NCI-H146 treated with DMSO at 0.1 percent for 48 hours (cell line): ENCODE results near the gene CCL14.
"Not testable (repeated sequence)": the region's sequence is repeated elsewhere in the genome, so short reads cannot be mapped to it uniquely, and the experiment has no call there.

Source experiments
- DNase-seq: peaks from one replicate; lab custom pipeline; 2025; ENCODE audit not compliant: unreplicated experiment; lab: John Stamatoyannopoulos, UW

CCL14 gene

DNA sequence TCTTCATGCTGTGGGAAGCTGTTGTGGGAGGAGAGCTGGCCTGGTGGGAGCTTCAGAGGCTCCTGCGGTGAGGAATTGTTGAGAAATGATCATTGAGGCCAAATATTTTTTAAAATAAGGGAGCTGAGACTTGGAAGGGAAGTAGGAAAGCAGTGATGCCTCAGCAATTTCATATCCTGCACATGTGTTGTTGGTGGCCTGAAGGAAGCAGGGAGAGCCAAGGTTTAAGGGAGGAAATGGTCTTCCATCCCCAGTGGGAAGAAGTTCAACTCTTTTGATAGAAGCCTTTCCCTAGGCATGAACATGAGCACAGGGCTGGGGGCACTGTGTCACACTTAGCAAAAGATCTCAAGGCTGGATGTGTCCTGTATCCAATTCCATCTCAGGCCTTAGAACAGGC is at the start of gene CCL14:
Gene CCL14, minus strand, starts transcription at position 87 of the 400 bp plus-strand sequence. Its CDS starts 80 bp downstream, at position 7.
- DNase-seq: no peak

DNA sequence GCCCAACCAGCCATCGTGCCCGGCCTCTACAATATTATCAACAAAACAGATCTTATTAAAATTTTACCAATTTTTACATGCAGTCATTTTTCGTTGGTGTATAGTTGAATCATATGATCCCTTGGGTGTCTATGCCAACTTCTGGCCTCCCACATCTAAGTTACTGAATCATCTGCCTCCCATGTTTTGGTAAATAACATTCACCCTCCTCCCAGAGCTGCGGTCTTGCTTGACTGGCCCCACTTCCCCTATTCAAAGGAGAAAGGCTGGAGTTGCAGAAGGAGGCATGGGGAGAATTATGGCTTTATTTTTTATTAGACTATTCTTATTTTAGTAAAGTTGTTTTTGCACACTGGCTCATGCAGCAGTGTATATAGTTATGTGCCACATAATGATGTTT is 49.7 kb upstream of the CCL14 start:
- DNase-seq: no peak

DNA sequence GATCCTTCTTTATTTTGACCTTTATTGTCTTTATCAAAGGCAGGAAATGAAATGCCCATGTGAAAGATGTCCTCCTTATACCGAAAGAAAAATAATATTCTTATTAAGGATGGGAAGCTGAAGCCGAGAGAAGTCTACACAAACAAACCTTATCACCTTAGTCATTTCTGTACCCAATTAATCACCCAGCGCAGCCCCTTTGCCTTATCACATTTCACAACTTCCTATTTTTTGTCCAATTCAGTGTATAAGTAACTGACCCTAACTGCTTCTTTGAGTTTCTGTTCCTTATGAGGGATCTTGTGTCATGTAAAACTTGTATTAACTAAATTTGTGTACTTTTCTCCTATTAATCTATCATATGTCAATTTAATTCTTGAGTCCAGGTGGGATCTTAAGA is 47.6 kb upstream of the CCL14 start:
- DNase-seq: no peak

DNA sequence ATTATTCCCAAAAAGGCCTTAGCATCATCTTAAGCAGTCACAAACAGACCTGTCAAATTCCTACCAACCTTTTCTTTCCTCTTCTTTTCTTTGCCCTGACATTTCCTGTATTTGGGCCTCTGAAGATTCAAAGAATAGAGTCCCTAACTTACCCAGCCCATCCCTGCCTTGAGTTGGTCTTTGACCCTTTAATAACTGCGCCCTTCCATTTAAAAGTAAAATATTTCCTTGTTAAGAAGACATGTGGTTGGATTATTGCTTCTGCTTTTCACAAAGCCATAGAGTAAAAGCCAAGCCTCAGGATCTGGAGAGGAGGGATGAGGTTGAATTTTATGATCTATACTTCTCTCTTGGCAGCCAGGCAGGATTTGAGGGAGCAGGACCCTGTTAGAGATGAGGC is 44.4 kb upstream of the CCL14 start:
- no peak for DNase-seq

DNA sequence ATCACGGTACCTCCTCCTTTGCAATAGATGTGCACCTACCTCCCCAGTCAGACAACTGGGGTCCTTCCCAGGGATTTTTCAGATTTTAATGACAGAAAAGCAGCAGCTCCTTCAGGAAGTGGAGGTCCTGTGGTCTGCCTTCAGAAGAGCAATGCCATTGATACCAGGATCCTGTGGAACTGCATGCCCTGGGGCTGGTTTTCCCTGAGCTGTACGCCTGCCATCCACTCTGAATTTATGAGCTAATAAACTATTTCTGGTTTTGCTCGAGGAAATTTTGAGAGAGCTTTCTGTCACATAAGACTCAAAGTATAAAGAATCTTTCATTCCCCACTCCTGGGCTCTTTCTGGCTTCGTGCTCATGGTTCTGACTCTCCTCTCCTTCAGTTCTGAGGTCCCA is 41.2 kb upstream of the CCL14 start:
- no peak for DNase-seq

DNA sequence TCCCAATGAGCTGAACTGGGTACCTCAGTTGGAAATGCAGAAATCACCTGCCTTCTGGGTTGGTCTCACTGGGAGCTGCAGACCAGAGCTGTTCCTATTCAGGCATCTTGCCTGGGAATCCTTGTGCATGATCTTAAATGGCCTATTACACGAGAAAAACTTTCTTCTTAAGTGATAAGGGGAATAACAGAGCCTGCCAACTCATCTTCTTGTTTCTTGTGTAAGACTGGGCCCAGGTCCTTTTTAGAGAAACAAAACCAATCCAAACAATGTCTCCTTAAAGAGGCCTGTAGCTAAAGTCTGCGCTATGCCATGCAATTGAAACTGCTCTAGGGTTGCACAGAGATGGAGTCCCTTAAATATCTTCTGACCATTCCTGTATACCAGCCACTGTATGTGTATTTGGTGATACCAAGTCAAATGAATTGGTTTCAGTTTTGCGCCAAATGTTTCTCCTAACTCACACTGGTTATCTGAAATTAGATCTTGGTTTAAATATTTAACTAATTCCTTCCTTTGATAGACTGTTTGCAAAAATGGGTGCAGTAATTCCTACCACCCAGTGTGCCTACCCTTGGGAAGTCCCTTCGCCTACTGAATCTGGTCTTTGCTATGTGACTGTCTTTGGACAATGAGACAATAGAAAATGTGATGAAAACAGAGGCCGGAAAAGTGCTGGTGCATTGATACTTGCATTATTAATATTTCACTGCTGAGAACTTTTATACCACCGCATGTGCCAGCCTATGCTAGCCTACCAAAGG is 37.8 kb upstream of the CCL14 start:
- no peak for DNase-seq

DNA sequence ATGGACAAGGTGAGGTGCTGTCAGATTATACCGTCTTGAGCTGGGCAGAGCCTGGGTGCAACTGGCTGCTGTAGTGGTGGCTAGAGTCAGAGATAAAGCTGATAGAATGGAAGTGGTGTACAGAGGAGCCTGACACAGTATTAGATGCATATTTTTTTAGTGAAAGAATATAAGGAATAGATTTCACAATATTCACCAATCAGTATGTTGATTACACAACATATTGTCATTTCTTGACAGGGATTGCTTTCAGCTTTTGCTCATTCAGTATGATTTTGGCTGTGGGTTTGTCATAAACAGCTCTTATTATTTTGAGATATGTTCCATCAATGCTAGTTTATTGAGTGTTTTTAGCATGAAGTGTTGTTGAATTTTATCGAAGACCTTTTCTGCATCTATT is 32.9 kb upstream of the CCL14 start:
- no peak for DNase-seq

DNA sequence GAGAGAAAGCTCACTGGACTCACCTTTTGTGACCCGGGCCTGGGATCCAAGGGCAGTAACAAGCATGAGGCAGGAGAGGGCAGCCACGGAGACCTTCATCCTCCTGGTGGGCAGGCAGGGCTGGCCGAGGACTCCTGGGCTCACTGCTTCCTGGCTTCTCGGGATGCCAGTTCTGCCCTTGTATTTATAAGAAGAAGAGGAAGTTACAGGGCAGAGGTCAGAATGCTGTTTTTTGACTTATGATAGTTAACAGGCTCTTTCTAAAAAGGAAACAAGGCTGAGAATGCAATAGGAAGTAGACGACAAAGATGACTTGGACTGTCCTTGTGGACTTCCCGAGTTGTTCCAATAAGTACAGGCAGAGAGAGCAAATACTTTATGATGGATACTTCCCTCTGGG is 31.3 kb upstream of the CCL14 start, which contains the start of gene CCL23:
Gene CCL23, minus strand, starts transcription at position 174 of the 400 bp plus-strand sequence. Its CDS starts 75 bp downstream, at position 99.
- no peak for DNase-seq

DNA sequence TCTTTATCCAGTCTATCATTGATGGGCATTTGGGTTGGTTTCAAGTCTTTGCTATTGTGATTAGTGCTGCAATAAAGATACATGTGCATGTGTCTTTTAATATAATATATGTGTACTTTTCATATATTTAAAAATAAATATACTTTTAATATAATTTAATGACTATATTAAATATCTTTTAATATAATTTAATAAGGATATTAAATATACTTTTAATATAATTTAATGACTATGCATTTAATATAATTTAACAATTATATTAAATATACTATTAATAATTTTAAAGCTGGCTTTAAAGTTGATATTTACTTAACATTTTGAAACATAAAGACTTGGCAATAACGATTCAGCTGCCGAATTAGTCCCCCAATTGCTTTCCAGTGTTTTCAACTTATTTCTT is 30.0 kb upstream of the CCL14 start:
- no peak for DNase-seq

DNA sequence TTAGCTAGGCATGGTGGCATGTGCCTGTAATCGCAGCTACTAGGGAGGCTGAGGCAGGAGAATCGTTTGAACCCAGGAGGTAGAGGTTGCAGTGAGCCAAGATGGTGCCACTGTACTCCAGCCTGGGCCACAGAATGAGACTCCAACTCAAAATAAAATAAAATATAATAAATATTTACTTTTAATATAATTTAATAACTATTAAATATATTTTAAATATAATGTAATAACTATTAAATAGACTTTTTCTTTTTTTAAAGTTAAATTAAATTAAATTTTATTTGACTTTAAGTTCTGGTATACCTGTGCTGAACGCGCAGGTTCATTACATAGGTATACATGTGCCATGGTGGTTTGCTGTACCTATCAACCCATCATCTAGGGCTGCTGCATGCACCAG is 29.4 kb upstream of the CCL14 start:
- not testable (repeated sequence) for DNase-seq

DNA sequence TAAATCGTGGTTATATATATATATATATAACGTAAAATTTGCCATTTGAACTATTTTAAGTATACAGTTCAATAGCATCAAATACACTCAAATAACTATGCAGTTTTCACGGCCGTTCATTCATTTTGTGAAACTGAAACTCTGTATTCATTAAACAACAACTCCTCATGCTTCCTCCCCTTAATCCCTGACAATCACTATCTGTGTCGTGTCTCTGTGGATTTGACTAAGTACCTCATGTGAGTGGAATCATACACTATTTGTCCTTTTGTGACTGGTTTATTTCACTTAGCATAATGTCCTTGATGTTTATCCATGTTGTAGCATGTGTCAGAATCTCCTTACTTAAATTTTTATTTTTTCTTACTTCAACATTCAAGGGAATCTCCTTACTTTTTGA is 28.4 kb upstream of the CCL14 start:
- DNase-seq: no peak

DNA sequence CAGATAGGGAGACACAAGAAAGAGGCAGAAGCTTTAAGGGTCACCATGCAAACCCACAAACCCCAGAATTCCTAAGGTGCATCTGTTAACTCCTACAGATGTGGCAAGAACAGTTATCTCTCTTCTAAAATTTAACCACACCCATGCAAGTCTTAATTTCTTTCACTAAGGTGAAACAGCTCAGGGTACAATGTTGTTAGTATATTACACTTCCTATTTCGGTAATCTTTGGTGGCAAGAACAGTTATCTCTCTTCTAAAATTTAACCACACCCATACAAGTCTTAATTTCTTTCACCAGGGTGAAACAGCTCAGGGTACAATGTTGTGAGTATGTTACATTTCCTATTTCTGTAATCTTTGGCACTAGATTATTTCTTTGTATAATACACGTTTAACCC is 24.7 kb upstream of the CCL14 start:
- DNase-seq: no peak

DNA sequence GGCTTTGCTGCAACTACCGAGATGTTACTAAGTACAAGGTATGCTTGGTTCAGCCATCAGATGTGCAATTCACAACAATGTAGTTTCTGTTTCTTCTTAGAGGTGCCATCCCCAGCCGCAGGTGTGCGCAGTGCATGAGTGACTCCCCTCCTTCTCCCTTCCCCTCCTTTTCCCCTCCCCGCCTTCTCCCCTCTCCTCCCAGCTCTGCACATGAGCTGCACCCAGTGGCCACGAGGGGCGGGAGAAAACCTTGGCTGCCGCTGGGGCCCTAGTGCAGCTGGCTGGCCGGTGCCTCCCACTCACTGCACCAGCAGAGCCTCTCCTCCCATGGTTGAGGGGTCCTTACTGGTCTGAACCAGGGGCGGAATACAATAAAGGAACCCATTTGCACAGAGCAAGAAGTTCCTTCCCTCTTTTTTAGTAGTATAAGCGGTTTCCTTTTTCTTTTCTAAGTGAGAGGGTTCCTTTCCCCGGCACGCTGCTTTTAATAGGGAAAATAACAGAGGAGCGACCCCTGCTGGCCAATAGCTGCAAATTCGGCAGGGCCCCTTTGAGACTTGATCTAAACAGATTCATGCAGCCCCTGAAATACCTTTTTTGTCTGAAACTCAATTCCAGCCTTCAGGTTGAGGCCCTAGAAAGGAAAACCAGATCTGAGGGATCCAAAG is 22.6 kb upstream of the CCL14 start:
- no peak for DNase-seq

DNA sequence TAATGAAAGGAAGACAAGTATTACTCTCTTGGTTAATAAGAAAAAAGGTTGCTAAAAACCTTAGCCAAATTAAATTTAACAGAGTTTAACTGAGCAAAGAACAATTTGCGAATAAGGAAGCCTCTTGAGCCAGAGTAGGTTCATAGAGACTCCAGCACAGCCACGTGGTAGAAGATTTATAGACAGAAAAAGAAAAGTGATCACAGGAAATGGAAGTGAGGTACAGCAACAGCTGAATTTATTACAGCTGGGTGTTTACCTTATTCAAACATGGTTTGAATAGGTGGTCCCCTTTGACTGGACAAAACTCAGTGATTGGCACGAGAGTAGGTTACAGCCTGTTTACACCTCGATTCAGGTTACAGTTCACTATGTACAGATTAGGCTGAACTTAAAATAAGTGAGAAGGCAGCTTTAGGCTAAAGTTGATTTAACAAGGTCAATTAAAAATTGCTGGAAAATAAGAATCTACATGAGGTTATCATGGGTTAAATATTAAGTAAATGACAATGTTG is 18.1 kb upstream of the CCL14 start:
- DNase-seq: no peak

DNA sequence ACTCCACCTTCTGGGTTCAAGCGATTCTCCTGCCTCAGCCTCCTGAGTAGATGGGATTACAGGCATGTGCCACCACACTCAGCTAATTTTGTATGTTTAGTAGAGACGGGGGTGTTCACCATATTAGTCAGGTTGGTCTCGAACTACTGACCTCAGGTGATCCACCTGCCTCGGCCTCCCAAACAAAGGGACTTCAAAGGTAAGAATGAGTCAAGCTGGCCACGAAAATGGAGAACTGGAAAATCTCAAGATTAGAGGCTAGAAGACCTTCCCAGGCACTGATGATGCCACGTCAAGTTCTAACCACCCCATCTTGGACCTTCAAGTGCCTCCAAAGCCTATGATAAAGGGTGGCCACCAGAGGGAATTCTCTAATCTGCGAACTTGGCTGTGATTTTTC is 16.1 kb upstream of the CCL14 start:
- no peak for DNase-seq

DNA sequence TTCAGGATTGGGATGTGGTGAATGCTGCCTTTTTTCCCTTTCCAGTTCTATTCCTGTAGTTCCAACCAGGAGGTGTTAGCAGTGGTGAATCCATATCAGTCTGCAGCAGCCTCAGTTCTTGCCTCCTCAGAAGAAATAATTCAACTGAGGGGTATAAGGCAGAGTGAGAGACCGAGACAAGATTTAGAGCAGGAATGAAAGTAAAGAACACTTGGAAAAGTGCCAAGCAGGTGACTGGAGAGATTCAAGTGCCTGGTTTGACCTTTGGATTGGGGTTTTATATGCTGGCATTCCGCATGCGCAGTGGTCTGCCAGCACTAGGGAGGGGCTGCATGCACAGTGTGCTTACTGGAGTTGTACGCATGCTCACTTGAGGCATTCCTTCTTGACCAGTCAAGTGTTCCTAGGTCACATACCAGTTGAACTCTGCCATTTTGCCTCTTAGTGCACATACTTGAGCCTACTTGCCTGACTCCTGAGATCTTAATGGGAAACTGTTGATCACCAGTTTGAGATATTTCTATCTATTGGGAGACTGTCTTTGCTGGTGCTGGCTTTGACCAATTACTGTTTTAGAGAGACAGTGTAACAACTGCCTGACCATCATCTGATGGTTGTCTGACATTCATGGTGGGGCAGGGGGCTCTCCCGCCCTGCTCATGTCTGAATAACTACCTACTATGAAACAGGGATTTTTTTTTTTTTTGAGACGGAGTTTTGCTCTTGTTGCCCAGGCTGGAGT is 15.5 kb upstream of the CCL14 start:
- DNase-seq: no peak

DNA sequence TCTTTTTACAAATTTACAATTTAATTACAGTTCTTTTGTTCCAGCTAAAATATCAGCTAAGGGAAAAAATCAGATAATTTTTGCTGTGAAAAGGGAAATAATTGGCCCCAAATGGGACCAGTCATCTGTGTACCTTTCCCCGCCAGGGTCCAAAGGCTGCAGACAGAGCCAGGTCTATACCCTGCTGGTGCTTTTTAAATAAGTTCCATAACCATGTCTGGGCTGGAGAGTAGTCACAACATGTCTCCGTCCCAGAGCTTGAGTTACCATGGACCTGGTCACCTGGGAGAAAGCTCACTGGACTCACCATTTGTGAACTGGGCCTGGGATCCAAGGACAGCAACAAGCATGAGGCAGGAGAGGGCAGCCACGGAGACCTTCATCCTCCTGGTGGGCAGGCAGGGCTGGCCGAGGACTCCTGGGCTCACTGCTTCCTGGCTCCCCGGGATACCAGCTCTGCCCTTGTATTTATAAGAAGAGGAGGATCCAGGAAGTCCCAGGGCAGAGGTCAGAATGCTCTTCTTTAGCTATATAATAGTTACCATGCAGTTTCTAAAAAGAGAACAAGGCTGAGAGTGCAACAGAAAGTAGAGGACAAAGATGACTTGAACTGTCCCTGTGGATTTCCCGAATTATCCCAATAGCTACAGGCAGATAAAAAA is 14.7 kb upstream of the CCL14 start, which contains the start of gene CCL15:
Gene CCL15, minus strand, starts transcription at position 444 of the 662 bp plus-strand sequence. Its CDS starts 61 bp downstream, at position 383.
- no peak for DNase-seq

DNA sequence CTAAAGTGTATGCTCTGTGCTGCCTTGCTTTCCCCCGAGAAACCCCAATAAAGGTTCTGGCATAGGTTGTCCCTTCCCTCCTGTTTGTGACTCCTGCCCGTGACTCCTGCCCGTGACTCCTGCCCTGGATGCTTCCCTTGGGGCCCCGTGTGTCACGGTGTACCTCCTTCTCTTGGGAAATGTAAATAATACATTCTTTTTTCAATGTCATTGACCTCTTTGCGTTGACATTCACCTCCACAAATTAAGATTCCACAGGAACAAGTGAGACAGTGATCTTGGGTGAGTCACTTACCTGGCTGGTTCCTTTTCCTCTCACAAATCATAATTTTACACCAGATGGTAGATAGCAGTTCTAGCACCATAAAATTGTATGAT is 14.2 kb upstream of the CCL14 start:
- no peak for DNase-seq

DNA sequence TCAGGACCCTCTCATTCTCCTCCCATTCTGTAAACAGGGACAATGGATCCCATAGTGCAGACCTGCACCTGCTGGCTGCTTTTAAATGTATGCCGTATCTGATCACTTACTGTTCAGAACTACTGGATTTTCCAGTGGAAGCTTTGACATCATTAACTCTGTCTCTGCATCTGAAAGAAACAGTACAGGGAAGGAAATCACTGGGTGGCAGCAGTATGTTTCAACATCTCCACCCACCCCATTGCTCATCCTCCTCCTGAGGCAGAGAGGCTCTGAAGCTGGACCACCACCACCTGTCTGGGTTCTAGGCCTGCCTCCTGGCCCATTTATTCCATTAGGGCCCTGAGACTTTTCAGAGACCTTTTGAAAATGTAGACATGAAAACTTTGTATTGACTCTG is 12.2 kb upstream of the CCL14 start:
- no peak for DNase-seq

DNA sequence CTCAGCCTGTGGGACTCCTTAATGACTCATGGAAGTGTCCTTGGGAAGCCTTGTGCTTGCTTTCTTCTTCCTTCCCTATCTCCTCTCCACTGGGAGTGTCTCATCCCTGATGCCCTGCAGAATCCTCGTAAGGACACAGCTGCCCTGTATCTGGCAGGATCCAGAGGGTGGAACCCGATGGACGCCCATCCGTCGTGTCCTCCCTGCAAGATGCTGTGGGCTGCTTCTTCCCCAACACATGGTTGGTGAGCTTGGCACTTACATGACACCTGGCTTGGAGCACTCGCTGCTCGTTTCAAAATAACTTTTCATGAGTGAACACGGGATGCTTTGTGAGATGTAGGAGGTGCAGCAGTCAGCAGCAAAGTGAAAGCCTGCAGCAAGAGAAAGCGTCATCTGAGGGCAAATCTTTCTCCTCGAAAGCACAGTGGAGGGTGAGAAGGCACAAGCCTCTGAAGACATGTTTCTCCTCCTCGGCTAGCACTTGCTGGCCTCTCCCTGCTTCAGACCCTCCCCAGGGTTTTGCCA is 11.6 kb upstream of the CCL14 start:
- no peak for DNase-seq

DNA sequence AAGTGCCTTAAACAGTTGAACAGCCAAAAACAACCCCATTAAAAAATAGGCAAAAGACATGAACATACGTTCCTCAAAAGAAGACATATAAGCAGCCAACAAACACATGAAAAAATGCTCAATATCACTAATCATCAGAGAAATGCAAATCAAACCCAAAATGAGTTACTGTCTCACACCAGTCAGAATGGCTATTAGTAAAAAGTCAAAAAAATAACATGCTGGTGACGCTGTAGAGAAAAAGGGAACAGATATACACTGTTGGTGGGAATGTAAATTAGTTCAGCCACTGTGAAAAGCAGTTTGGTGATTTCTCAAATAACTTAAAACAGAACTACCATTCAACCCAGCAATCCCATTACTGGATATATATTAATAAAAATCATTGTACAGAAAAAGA is 8.8 kb upstream of the CCL14 start:
- DNase-seq: not testable (repeated sequence)
